ENCODE results near the gene LIN7B.

Gene LIN7B

GRCh38 chr19:49150106-49150943, 36.2 kb downstream of the LIN7B start:
- H3K9me3 ChIP-seq (ENCODE audit: control insufficient read depth in 1 of 2, low read length in 2 of 2): no peaks in the 10 kb centered on the region
- H3K27me3 ChIP-seq (ENCODE audit: low read depth, low read length): no peaks in the 10 kb centered on the region
- H3K27ac ChIP-seq (ENCODE audit: low read length): peak overlapping the region; percentile 83
- H3K36me3 ChIP-seq (ENCODE audit: control insufficient read depth in 1 of 2, insufficient read depth in 2 of 2, low read length in 2 of 2): no peaks in the 10 kb centered on the region
- H3K4me1 ChIP-seq (ENCODE audit: control insufficient read depth in 1 of 2, insufficient read depth in 2 of 2, low read length in 2 of 2): peaks cover 3 to 30% of the 10 kb centered on the region in 2 donors
- H3K4me3 ChIP-seq (ENCODE audit: low read depth in 1 of 2, low read length in 2 of 2): peak overlapping the region; percentile 73 to 78

GRCh38 chr19:49150944-49151243, 36.7 kb downstream of the LIN7B start:
- H3K4me3 ChIP-seq (ENCODE audit: low read depth in 1 of 2, low read length in 2 of 2): peak overlapping the region; percentile 73 to 78
- no peaks in the 10 kb centered on the region for H3K9me3 ChIP-seq (ENCODE audit: control insufficient read depth in 1 of 2, low read length in 2 of 2)
- no peaks in the 10 kb centered on the region for H3K27me3 ChIP-seq (ENCODE audit: low read depth, low read length)
- peaks cover 3 to 24% of the 10 kb centered on the region in 2 donors for H3K4me1 ChIP-seq (ENCODE audit: control insufficient read depth in 1 of 2, insufficient read depth in 2 of 2, low read length in 2 of 2)
- H3K27ac ChIP-seq (ENCODE audit: low read length): peak overlapping the region; percentile 79
- H3K36me3 ChIP-seq (ENCODE audit: control insufficient read depth in 1 of 2, insufficient read depth in 2 of 2, low read length in 2 of 2): no peaks in the 10 kb centered on the region

GRCh38 chr19:49151267-49152118, 37.3 kb downstream of the LIN7B start:
- Histone ChIP-seq H3K27me3 (ENCODE audit: low read depth, low read length) (no peaks in the 10 kb centered on the region), H3K4me3 (ENCODE audit: low read depth in 1 of 2, low read length in 2 of 2) (peak overlapping the region; percentile 38 to 78), H3K4me1 (ENCODE audit: control insufficient read depth in 1 of 2, insufficient read depth in 2 of 2, low read length in 2 of 2) (peaks cover 3 to 19% of the 10 kb centered on the region in 2 donors), H3K36me3 (ENCODE audit: control insufficient read depth in 1 of 2, insufficient read depth in 2 of 2, low read length in 2 of 2) (no peaks in the 10 kb centered on the region), H3K9me3 (ENCODE audit: control insufficient read depth in 1 of 2, low read length in 2 of 2) (no peaks in the 10 kb centered on the region), H3K27ac (ENCODE audit: low read length) (peak overlapping the region; percentile 79)

- no peaks in the 10 kb centered on the region for H3K36me3 ChIP-seq (ENCODE audit: control insufficient read depth in 1 of 2, insufficient read depth in 2 of 2, low read length in 2 of 2)
- H3K4me3 ChIP-seq (ENCODE audit: low read depth in 1 of 2, low read length in 2 of 2): no peak overlapping the region
- H3K27ac ChIP-seq (ENCODE audit: low read length): no peak overlapping the region
- H3K9me3 ChIP-seq (ENCODE audit: control insufficient read depth in 1 of 2, low read length in 2 of 2): no peaks in the 10 kb centered on the region
- H3K27me3 ChIP-seq (ENCODE audit: low read depth, low read length): no peaks in the 10 kb centered on the region
- peaks cover 3 to 19% of the 10 kb centered on the region in 2 donors for H3K4me1 ChIP-seq (ENCODE audit: control insufficient read depth in 1 of 2, insufficient read depth in 2 of 2, low read length in 2 of 2)
Measured at GRCh38 chr19:49152119-49152550, 38.0 kb downstream of the LIN7B start.

GRCh38 chr19:49153167-49153809, 39.1 kb downstream of the LIN7B start:
- Histone ChIP-seq H3K4me1 (ENCODE audit: control insufficient read depth in 1 of 2, insufficient read depth in 2 of 2, low read length in 2 of 2) (peaks cover 3 to 17% of the 10 kb centered on the region in 2 donors), H3K27ac (ENCODE audit: low read length) (no peak overlapping the region), H3K27me3 (ENCODE audit: low read depth, low read length) (no peaks in the 10 kb centered on the region), H3K9me3 (ENCODE audit: control insufficient read depth in 1 of 2, low read length in 2 of 2) (no peaks in the 10 kb centered on the region), H3K4me3 (ENCODE audit: low read depth in 1 of 2, low read length in 2 of 2) (no peak overlapping the region), H3K36me3 (ENCODE audit: control insufficient read depth in 1 of 2, insufficient read depth in 2 of 2, low read length in 2 of 2) (no peaks in the 10 kb centered on the region)

- no peaks in the 10 kb centered on the region for H3K36me3 ChIP-seq (ENCODE audit: control insufficient read depth in 1 of 2, insufficient read depth in 2 of 2, low read length in 2 of 2)
- H3K4me3 ChIP-seq (ENCODE audit: low read depth in 1 of 2, low read length in 2 of 2): no peak overlapping the region
- no peaks in the 10 kb centered on the region for H3K9me3 ChIP-seq (ENCODE audit: control insufficient read depth in 1 of 2, low read length in 2 of 2)
- peaks cover 3 to 13% of the 10 kb centered on the region in 2 donors for H3K4me1 ChIP-seq (ENCODE audit: control insufficient read depth in 1 of 2, insufficient read depth in 2 of 2, low read length in 2 of 2)
- no peaks in the 10 kb centered on the region for H3K27me3 ChIP-seq (ENCODE audit: low read depth, low read length)
- H3K27ac ChIP-seq (ENCODE audit: low read length): no peak overlapping the region
Measured at GRCh38 chr19:49154279-49154678, 40.1 kb downstream of the LIN7B start.

- Histone ChIP-seq H3K4me1 (ENCODE audit: control insufficient read depth in 1 of 2, insufficient read depth in 2 of 2, low read length in 2 of 2) (peaks cover 3 to 13% of the 10 kb centered on the region in 2 donors), H3K4me3 (ENCODE audit: low read depth in 1 of 2, low read length in 2 of 2) (no peak within 1 kb of the TSS), H3K27ac (ENCODE audit: low read length) (no peak within 1 kb of the TSS), H3K27me3 (ENCODE audit: low read depth, low read length) (no peaks in the 10 kb centered on the region), H3K9me3 (ENCODE audit: control insufficient read depth in 1 of 2, low read length in 2 of 2) (no peaks in the 10 kb centered on the region), H3K36me3 (ENCODE audit: control insufficient read depth in 1 of 2, insufficient read depth in 2 of 2, low read length in 2 of 2) (no peaks in the 10 kb centered on the region)
Measured at GRCh38 chr19:49155005-49155819, 41.0 kb downstream of the LIN7B start, which contains the start of gene HRC. TSS of gene HRC (minus strand) at chr19:49155396. CDS start at chr19:49155237, 159 bp downstream.

GRCh38 chr19:49155820-49156346, 41.7 kb downstream of the LIN7B start:
- H3K4me1 ChIP-seq (ENCODE audit: control insufficient read depth in 1 of 2, insufficient read depth in 2 of 2, low read length in 2 of 2): peaks cover 3 to 13% of the 10 kb centered on the region in 2 donors
- H3K27ac ChIP-seq (ENCODE audit: low read length): no peak overlapping the region
- H3K9me3 ChIP-seq (ENCODE audit: control insufficient read depth in 1 of 2, low read length in 2 of 2): no peaks in the 10 kb centered on the region

GRCh38 chr19:49157445-49158224, 43.5 kb downstream of the LIN7B start, which contains the start of gene TRPM4:
TSS of gene TRPM4 (plus strand) at chr19:49157792. CDS start at chr19:49157867, 75 bp downstream.
- no peaks in the 10 kb centered on the region for H3K9me3 ChIP-seq (ENCODE audit: control insufficient read depth in 1 of 2, low read length in 2 of 2)
- no peaks in the 10 kb centered on the region for H3K36me3 ChIP-seq (ENCODE audit: control insufficient read depth in 1 of 2, insufficient read depth in 2 of 2, low read length in 2 of 2)
- no peaks in the 10 kb centered on the region for H3K27me3 ChIP-seq (ENCODE audit: low read depth, low read length)
- H3K4me1 ChIP-seq (ENCODE audit: control insufficient read depth in 1 of 2, insufficient read depth in 2 of 2, low read length in 2 of 2): peaks cover 0 to 5% of the 10 kb centered on the region in 2 donors
- H3K27ac ChIP-seq (ENCODE audit: low read length): peak within 1 kb of the TSS; percentile 79
- H3K4me3 ChIP-seq (ENCODE audit: low read depth in 1 of 2, low read length in 2 of 2): peak within 1 kb of the TSS; percentile 64 to 86

More at GRCh38 chr19:49155820-49156346, 41.7 kb downstream of the LIN7B start:
- H3K27me3 ChIP-seq (ENCODE audit: low read depth, low read length): no peaks in the 10 kb centered on the region
- H3K36me3 ChIP-seq (ENCODE audit: control insufficient read depth in 1 of 2, insufficient read depth in 2 of 2, low read length in 2 of 2): no peaks in the 10 kb centered on the region
- H3K4me3 ChIP-seq (ENCODE audit: low read depth in 1 of 2, low read length in 2 of 2): no peak overlapping the region
